ENCODE results near the gene CSF2RB. TPM values are rescaled to one million over a fixed set of nuclear protein-coding genes. Genes with fewer than 3 reads are reported as not detected.
A peak's percentile ranks its signal among the peaks of the same experiment; 100 is the strongest.

CSF2RB gene
- total and polyA plus RNA-seq, 10 of the 15 experiments (the other 5 are each of a cell fraction or from before 2014, with no cell fraction given): 0.82 to 12.5 (median 5.4) TPM

DNA sequence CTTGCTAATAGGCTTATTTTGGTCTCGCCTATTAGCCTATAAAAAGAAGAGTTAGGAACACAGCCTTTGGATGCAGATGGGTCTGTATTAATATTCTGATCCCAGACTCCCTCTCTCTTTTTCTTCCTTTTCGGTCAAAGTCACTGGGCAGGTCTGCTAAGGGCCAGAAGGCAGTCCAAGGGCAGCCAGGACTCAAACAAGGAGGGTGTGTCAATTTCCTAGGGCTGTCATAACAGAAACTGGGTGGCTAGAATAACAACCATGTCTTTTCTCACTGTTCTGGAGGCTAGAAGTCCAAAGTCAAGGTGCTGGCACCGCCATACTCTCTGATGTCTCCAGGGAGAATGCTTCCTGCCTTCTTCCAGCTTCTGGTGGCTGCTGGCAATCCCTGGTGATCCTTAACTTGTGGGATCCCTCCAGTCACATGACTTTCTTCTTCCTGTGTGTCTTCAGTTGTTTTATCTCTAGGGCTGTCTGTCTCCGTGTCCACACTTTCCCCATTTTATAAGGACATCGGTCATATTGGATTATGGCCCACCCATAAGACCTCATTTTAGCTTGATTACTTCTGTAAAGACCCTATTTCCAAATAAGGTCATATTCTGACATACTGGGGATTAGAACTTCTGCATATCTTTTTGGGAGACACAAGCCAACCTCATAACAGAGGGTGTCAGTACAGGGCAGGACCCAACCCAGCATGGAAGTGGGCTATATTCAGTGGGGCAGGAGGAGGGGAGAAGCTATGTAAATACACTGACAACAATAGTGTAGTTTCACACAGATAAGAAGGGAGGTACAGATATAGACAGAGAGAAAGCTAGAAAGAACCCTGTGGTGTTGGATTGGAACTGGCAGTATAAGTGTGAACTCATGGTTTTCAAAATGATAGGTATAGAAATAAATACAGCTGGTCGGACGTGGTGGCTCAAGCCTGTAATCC is 5.9 kb upstream of the CSF2RB start:
- intact Hi-C loops (cut with micrococcal nuclease; ENCODE audit: unreplicated experiment) (no loop called here), in situ Hi-C loops (cut with MboI) (no loop called here)
- no TSS peak for BruUV-seq (replicated peaks)
- Histone ChIP-seq H3K79me2 (ENCODE audit: control insufficient read depth, insufficient read depth, low read length) (no peaks in the 10 kb centered on the region), H3K27me3 (replicated peaks in 1 of 2; ENCODE audit: control insufficient read depth in 2 of 2, insufficient read depth in 2 of 2, low read length in 1 of 2) (no peaks in the 10 kb centered on the region), H3K36me3 (ENCODE audit: control insufficient read depth in 2 of 2, insufficient read depth in 2 of 2, low read length in 1 of 2) (no peaks in the 10 kb centered on the region), H3K4me1 (ENCODE audit: control insufficient read depth, insufficient read depth, low read length) (peaks cover 2% of the 10 kb centered on the region), H4K20me1 (ENCODE audit: control insufficient read depth, insufficient read depth) (no peaks in the 10 kb centered on the region), H3K4me3 (no peak overlapping the region), H3K9me3 (replicated peaks; ENCODE audit: control insufficient read depth, insufficient read depth, low read length) (no peaks in the 10 kb centered on the region; the same call in 2 of the 3 replicates), H2AFZ (ENCODE audit: control insufficient read depth, low read depth, low read length) (no peak overlapping the region), H3K27ac (ENCODE audit: control insufficient read depth, insufficient read depth) (no peak overlapping the region), H3K9ac (ENCODE audit: control insufficient read depth, insufficient read depth, low read length) (no peak overlapping the region), H3K4me2 (ENCODE audit: control insufficient read depth, insufficient read depth) (no peak overlapping the region)
- WGBS (ENCODE audit: insufficient coverage, insufficient replicate concordance, low lambda C conversion rate, missing lambda C conversion rate): 49% methylated on average over 7 of the region's 7 CpGs
- DNase-seq (ENCODE audit: low read depth, low spot score) (no peak), FAIRE-seq (no peak), ATAC-seq (peak; percentile 78)
- SMC1A ChIA-PET (ENCODE audit: uncharacterized antibody, unreplicated experiment): interaction anchor here (0.6 to 2.1 kb wide), 11 partner anchors 10 to 144 kb away, joined by 3 to 9 read pairs (median 3); no protein-coding TSS in a partner anchor
- RAD21 ChIA-PET (ENCODE audit: unreplicated experiment): interaction anchor here (0.8 to 1.6 kb wide), 6 partner anchors 12 to 69 kb away, joined by 3 to 6 read pairs (median 3); no protein-coding TSS in a partner anchor
- POLR2A ChIA-PET: interaction anchor here (1.0 kb wide), 1 partner anchor 46 kb away, joined by 3 read pairs; the partner anchor contains the start of gene NCF4
- CTCF ChIA-PET: interaction anchor here (0.7 to 3.3 kb wide), 4 partner anchors 13 to 51 kb away, joined by 3 to 11 read pairs (median 4); no protein-coding TSS in a partner anchor
- TF ChIP-seq RAD51 (IDR thresholded peaks at IDR 0.05): 0 out of 2 replicates have a peak, but pooled peaks have one; percentile 11
- TF ChIP-seq, protein P1, sequence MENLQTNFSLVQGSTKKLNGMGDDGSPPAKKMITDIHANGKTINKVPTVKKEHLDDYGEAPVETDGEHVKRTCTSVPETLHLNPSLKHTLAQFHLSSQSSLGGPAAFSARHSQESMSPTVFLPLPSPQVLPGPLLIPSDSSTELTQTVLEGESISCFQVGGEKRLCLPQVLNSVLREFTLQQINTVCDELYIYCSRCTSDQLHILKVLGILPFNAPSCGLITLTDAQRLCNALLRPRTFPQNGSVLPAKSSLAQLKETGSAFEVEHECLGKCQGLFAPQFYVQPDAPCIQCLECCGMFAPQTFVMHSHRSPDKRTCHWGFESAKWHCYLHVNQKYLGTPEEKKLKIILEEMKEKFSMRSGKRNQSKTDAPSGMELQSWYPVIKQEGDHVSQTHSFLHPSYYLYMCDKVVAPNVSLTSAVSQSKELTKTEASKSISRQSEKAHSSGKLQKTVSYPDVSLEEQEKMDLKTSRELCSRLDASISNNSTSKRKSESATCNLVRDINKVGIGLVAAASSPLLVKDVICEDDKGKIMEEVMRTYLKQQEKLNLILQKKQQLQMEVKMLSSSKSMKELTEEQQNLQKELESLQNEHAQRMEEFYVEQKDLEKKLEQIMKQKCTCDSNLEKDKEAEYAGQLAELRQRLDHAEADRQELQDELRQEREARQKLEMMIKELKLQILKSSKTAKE (IDR thresholded peaks at IDR 0.05; ENCODE audit: low read depth, poor library complexity, severe bottlenecking): no peak

All from GM12878 (cell line).